ENCODE data around the gene HECTD4. TPM values are rescaled to one million over a fixed set of nuclear protein-coding genes. Genes with fewer than 3 reads are reported as not detected.

Gene HECTD4
- total RNA-seq, 1 experiment from 2014 or later: 51.3 TPM

GRCh38 chr12:112165624-112166023, 216.6 kb downstream of the HECTD4 start:
- ATAC-seq: no peak
- Histone ChIP-seq H3K4me3 (ENCODE audit: low read depth in 2 of 2, low read length in 2 of 2) (no peak overlapping the region), H3K36me3 (ENCODE audit: control insufficient read depth, insufficient read depth, low read length) (no peaks in the 10 kb centered on the region; the same call in 1 of the 2 replicates), H3K27ac (ENCODE audit: low read length) (no peak overlapping the region), H3K9me3 (ENCODE audit: control insufficient read depth, insufficient read depth, low read depth, low read length) (no peaks in the 10 kb centered on the region), H3K27me3 (ENCODE audit: control insufficient read depth, insufficient read depth, low read length) (no peaks in the 10 kb centered on the region), H3K4me1 (ENCODE audit: control insufficient read depth, insufficient read depth, low read length) (no peaks in the 10 kb centered on the region)
- CTCF ChIA-PET: no interaction called here
- no TSS peak for BruUV-seq (replicated peaks)
- in situ Hi-C loops (cut with HindIII; ENCODE audit: low pct_unique_long_range_greater_than_20kb, low sequenced_read_pairs) (no loop called here), intact Hi-C loops (cut with micrococcal nuclease; ENCODE audit: unreplicated experiment) (no loop called here)
- TF ChIP-seq SIN3A (IDR thresholded peaks at IDR 0.05; ENCODE audit: borderline replicate concordance, insufficient read depth, low read depth, low read length): no peak
- no peak for TF ChIP-seq TCF7L2 (IDR thresholded peaks at IDR 0.05; ENCODE audit: low read depth, low read length)
- TF ChIP-seq REST (IDR thresholded peaks at IDR 0.05; ENCODE audit: insufficient read depth in 1 of 2, low read depth in 2 of 2, low read length in 1 of 2): no peak
- TF ChIP-seq, protein P1, sequence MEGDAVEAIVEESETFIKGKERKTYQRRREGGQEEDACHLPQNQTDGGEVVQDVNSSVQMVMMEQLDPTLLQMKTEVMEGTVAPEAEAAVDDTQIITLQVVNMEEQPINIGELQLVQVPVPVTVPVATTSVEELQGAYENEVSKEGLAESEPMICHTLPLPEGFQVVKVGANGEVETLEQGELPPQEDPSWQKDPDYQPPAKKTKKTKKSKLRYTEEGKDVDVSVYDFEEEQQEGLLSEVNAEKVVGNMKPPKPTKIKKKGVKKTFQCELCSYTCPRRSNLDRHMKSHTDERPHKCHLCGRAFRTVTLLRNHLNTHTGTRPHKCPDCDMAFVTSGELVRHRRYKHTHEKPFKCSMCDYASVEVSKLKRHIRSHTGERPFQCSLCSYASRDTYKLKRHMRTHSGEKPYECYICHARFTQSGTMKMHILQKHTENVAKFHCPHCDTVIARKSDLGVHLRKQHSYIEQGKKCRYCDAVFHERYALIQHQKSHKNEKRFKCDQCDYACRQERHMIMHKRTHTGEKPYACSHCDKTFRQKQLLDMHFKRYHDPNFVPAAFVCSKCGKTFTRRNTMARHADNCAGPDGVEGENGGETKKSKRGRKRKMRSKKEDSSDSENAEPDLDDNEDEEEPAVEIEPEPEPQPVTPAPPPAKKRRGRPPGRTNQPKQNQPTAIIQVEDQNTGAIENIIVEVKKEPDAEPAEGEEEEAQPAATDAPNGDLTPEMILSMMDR (IDR thresholded peaks at IDR 0.05): no peak
- TF ChIP-seq POLR2AphosphoS5 (IDR thresholded peaks at IDR 0.05; ENCODE audit: low read depth, low read length): no peak
- DNase-seq (ENCODE audit: low read depth, low spot score): no peak
- POLR2A ChIA-PET: no interaction called here

DNA sequence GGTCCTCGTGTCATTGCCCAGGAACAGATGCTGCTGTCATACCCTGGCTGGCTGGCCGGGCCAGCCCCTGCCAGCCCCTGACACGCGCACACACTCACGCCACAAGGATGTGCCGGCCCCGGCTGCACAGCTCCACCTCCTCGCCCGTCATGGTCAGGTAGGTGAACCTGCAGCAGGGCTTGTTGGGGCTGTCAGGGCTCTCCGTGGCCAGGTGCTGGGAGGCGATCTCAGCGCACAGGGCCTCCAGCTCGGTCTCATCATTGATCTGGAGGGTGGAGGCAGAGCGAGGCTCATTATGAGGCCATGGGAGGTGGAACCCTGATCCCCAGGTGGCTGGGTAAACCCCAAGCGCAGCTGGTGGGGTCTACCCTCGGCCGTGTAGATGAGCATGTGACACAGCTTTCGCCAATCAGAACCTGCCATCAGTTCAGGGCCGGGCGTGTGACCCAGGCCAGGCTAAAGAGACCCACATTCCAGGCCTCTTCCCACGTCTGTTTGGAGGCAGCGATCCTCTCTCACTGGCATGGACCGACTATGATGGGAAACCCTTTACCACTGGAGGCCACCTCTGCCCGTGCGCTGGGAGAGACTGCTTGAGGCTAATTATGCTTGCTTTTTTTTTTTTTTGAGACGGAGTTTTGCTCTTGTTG, 218.1 kb downstream of the HECTD4 start:
- intact Hi-C loops (cut with micrococcal nuclease; ENCODE audit: unreplicated experiment): no loop called here
- Histone ChIP-seq H3K4me3 (ENCODE audit: low read depth in 2 of 2, low read length in 2 of 2) (no peak overlapping the region), H3K36me3 (ENCODE audit: control insufficient read depth, insufficient read depth, low read length) (no peaks in the 10 kb centered on the region), H3K27ac (ENCODE audit: low read length) (no peak overlapping the region), H3K27me3 (ENCODE audit: control insufficient read depth, insufficient read depth, low read length) (no peaks in the 10 kb centered on the region), H3K9me3 (ENCODE audit: control insufficient read depth, insufficient read depth, low read depth, low read length) (no peaks in the 10 kb centered on the region), H3K4me1 (ENCODE audit: control insufficient read depth, insufficient read depth, low read length) (no peaks in the 10 kb centered on the region)
- ATAC-seq (no peak), DNase-seq (ENCODE audit: low read depth, low spot score) (no peak)
- no TSS peak for BruUV-seq (replicated peaks)
- ChIA-PET CTCF (no interaction called here), POLR2A (no interaction called here)
- TF ChIP-seq, protein P1 (IDR thresholded peaks at IDR 0.05): no peak
- TF ChIP-seq SIN3A (IDR thresholded peaks at IDR 0.05; ENCODE audit: borderline replicate concordance, insufficient read depth, low read depth, low read length): no peak
- no peak for TF ChIP-seq TCF7L2 (IDR thresholded peaks at IDR 0.05; ENCODE audit: low read depth, low read length)
- TF ChIP-seq POLR2AphosphoS5 (IDR thresholded peaks at IDR 0.05; ENCODE audit: low read depth, low read length): no peak
- no peak for TF ChIP-seq REST (IDR thresholded peaks at IDR 0.05; ENCODE audit: insufficient read depth in 1 of 2, low read depth in 2 of 2, low read length in 1 of 2)
- in situ Hi-C loops (cut with HindIII; ENCODE audit: low pct_unique_long_range_greater_than_20kb, low sequenced_read_pairs): no loop called here

Data from Panc1 (cell line).